Measurements from ENCODE around the gene DDX23.

DNA sequence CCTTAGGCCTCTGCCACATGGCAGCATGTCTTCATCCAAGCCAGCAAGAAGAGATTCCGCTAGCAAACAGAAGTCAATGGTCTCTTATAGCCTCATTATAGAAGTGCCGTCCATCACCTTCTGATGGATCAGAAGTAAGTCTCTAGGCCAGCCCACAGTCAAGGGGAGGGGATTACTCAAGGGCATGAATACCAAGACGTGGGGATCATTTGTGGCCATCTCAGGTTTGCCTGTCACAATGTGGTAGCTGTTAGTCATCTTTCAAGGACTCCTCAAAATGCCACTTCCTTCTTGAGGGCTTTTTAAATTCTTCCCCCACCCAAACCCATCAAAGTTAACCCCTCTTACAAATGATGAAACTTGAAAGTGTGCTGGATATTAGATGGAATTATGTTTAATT lies 55.0 kb downstream of the DDX23 start:
- TF ChIP-seq TAF1 (IDR thresholded peaks at IDR 0.05; ENCODE audit: low read depth) (no peak), EZH2 (IDR thresholded peaks at IDR 0.05; ENCODE audit: borderline replicate concordance, insufficient read depth, low read length, poor library complexity, severe bottlenecking) (no peak), EP300 (conservative IDR thresholded peaks at IDR 0.05; ENCODE audit: poor library complexity, severe bottlenecking) (no peak)
- TF ChIP-seq, protein P1, sequence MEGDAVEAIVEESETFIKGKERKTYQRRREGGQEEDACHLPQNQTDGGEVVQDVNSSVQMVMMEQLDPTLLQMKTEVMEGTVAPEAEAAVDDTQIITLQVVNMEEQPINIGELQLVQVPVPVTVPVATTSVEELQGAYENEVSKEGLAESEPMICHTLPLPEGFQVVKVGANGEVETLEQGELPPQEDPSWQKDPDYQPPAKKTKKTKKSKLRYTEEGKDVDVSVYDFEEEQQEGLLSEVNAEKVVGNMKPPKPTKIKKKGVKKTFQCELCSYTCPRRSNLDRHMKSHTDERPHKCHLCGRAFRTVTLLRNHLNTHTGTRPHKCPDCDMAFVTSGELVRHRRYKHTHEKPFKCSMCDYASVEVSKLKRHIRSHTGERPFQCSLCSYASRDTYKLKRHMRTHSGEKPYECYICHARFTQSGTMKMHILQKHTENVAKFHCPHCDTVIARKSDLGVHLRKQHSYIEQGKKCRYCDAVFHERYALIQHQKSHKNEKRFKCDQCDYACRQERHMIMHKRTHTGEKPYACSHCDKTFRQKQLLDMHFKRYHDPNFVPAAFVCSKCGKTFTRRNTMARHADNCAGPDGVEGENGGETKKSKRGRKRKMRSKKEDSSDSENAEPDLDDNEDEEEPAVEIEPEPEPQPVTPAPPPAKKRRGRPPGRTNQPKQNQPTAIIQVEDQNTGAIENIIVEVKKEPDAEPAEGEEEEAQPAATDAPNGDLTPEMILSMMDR (IDR thresholded peaks at IDR 0.05; ENCODE audit: poor library complexity, severe bottlenecking), result no peak
